BLaER1 treated with 17β-estradiol and CSF1 and Interleukin-3, amounts not matched to agents 10 nM and 100 nM (cell line): Measurements from ENCODE around the gene UBR4.

Source experiments
- H3K27ac ChIP-seq, 11 experiments: shearing (Covaris generic); formaldehyde crosslinking; 2 replicates each; pipeline ENCODE4 v1.8.1; 2022
- H3K27me3 ChIP-seq, 11 experiments: shearing (Covaris generic); formaldehyde crosslinking; 2 replicates each; pipeline ENCODE4 v1.8.1; 2022
- H3K36me3 ChIP-seq, 11 experiments: shearing (Covaris generic); formaldehyde crosslinking; 2 replicates each; pipeline ENCODE4 v1.8.1; 2022
- H3K4me1 ChIP-seq, 10 experiments: shearing (Covaris generic); formaldehyde crosslinking; 2 replicates each; pipeline ENCODE4 v1.8.1; 2022
- H3K4me2 ChIP-seq, 11 experiments: shearing (Covaris generic); formaldehyde crosslinking; 2 replicates each; pipeline ENCODE4 v1.8.1; 2022
- H3K4me3 ChIP-seq, 10 experiments: shearing (Covaris generic); formaldehyde crosslinking; 2 replicates each; pipeline ENCODE4 v1.8.1; 2022
- H3K9ac ChIP-seq, 11 experiments: shearing (Covaris generic); formaldehyde crosslinking; 2 replicates each; pipeline ENCODE4 v1.8.1; 2022
- H3K9me3 ChIP-seq, 11 experiments: shearing (Covaris generic); formaldehyde crosslinking; replicated peaks in 1 of 11; 2 replicates each; pipeline ENCODE4 v1.8.1; 2022
- H4K20me1 ChIP-seq, 11 experiments: shearing (Covaris generic); formaldehyde crosslinking; 2 replicates each; pipeline ENCODE4 v1.8.1; 2022
- Cebpa-rat ChIP-seq, 11 experiments: shearing (Covaris generic); IDR thresholded peaks; 2 replicates each; pipeline ENCODE4 v1.8.1; 2022

Gene UBR4

GRCh38 chr1:19029191-19030085 lies 180.6 kb downstream of the UBR4 start:
- Histone ChIP-seq H3K27ac (no peak overlapping the region), H3K9me3 (peaks cover 0 to 6% (median 0%) of the 10 kb centered on the region in 11 experiments; a peak in 2 of 22 replicates), H3K4me3 (no peak overlapping the region), H3K36me3 (no peaks in the 10 kb centered on the region), H3K4me2 (peak overlapping the region in 4 of 11 experiments; percentile 6 to 46 (median 32); a peak in 9 of 22 replicates), H3K4me1 (peaks cover 0 to 16% (median 10%) of the 10 kb centered on the region in 10 experiments; a peak in 12 of 20 replicates), H4K20me1 (no peaks in the 10 kb centered on the region), H3K27me3 (no peaks in the 10 kb centered on the region), H3K9ac (no peak overlapping the region)
- TF ChIP-seq Cebpa-rat (IDR thresholded peaks at IDR 0.05) = no peak

- H3K4me2 ChIP-seq = no peak overlapping the region; a peak in 1 of 22 replicates
- TF ChIP-seq Cebpa-rat (IDR thresholded peaks at IDR 0.05) = no peak
Measured at GRCh38 chr1:19028546-19029129, 181.4 kb downstream of the UBR4 start.

GRCh38 chr1:19028110-19028509 lies 182.0 kb downstream of the UBR4 start:
- Histone ChIP-seq H3K9ac (no peak overlapping the region), H3K9me3 (peaks cover 0 to 11% (median 0%) of the 10 kb centered on the region in 11 experiments; a peak in 2 of 22 replicates), H4K20me1 (no peaks in the 10 kb centered on the region), H3K36me3 (no peaks in the 10 kb centered on the region), H3K27ac (no peak overlapping the region), H3K4me3 (no peak overlapping the region), H3K27me3 (no peaks in the 10 kb centered on the region), H3K4me1 (peaks cover 0 to 16% (median 10%) of the 10 kb centered on the region in 10 experiments; a peak in 11 of 20 replicates), H3K4me2 (peak overlapping the region in 3 of 11 experiments; percentile 2 to 52 (median 18); a peak in 4 of 22 replicates)
- TF ChIP-seq Cebpa-rat (IDR thresholded peaks at IDR 0.05) = no peak

More at GRCh38 chr1:19028546-19029129, 181.4 kb downstream of the UBR4 start:
- no peak overlapping the region for H3K4me3 ChIP-seq
- H3K27me3 ChIP-seq = no peaks in the 10 kb centered on the region
- peaks cover 0 to 16% (median 10%) of the 10 kb centered on the region in 10 experiments; a peak in 11 of 20 replicates for H3K4me1 ChIP-seq
- no peaks in the 10 kb centered on the region for H3K36me3 ChIP-seq
- H3K9me3 ChIP-seq = peaks cover 0 to 9% (median 0%) of the 10 kb centered on the region in 11 experiments; a peak in 2 of 22 replicates
- no peak overlapping the region for H3K9ac ChIP-seq
- H3K27ac ChIP-seq = no peak overlapping the region
- H4K20me1 ChIP-seq = no peaks in the 10 kb centered on the region
